ENCODE data around the gene LAMA1. TPM values are rescaled to one million over a fixed set of nuclear protein-coding genes. Genes with fewer than 3 reads are reported as not detected.

LAMA1 gene
- total RNA-seq, 4 donors from 2014 or later, result 2.2 to 11.3 (median 5.5) TPM

- DNase-seq (ENCODE audit: low spot score), result no peak
- no peak for ATAC-seq (ENCODE audit: low FRiP score)
- TF ChIP-seq CTCF (IDR thresholded peaks at IDR 0.05), result no peak
These were observed 140.7 kb downstream of the LAMA1 start for GRCh38 chr18:6976935-6977334.

DNA sequence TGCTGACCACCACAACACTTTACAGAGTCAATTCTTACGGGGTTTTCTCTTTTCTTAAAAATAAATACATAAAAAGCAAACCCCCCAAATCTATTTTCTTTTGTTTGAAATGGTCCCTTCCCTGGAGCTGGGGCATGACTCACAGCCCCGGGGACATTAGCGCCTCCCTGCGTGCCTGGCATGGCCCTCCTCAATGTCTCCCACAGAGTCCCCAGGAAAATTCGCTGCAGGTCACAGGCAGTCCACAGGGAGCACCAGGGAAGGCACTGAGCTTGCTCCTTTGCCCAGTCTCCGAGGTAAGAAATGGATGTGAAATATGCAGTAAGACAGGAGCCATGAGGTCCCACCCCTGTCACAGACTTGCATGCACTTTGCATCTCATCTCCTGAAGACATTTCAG, 142.5 kb downstream of the LAMA1 start:
- ATAC-seq (ENCODE audit: low FRiP score) (no peak), DNase-seq (ENCODE audit: low spot score) (no peak)

GRCh38 chr18:6971823-6972478, 145.6 kb downstream of the LAMA1 start:
- no peak for TF ChIP-seq CTCF (IDR thresholded peaks at IDR 0.05)

More for the DNA sequence above, 142.5 kb downstream of the LAMA1 start:
- no peak for TF ChIP-seq CTCF (IDR thresholded peaks at IDR 0.05)

DNA sequence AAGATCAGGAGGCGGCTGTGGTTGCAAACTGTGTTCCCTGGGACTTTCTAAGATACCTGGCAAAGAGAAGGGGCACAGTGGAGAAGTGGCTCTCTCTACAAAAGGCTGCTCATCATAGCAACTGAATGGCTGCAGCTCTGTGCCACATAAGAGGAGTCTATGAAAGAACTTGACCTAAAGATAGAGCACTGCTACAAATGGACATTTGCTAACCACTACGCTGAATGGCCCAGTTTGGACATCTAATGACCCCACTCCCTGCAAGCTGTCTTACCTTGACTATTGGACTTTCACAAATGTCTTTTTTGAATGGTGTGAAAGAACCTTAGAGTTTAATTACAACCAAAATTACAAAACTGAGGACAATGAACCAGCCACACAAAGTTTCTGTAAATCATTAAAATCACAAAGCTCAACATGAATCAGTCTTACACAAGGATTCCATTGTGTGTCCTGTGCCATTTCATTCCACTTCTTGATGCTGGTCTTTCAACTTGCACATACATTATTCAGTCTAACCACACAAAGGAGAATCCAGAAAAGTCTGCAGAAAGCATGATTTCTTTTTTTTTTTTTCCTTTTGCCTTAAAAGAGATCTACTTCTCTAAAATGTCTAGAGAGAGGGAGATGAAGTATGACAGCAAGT, 154.0 kb downstream of the LAMA1 start:
- DNase-seq (ENCODE audit: low spot score), result no peak
- TF ChIP-seq CTCF (IDR thresholded peaks at IDR 0.05), result no peak
- ATAC-seq (ENCODE audit: low FRiP score), result no peak

More at GRCh38 chr18:6971823-6972478, 145.6 kb downstream of the LAMA1 start:
- no peak for ATAC-seq (ENCODE audit: low FRiP score)
- DNase-seq (ENCODE audit: low spot score), result no peak

DNA sequence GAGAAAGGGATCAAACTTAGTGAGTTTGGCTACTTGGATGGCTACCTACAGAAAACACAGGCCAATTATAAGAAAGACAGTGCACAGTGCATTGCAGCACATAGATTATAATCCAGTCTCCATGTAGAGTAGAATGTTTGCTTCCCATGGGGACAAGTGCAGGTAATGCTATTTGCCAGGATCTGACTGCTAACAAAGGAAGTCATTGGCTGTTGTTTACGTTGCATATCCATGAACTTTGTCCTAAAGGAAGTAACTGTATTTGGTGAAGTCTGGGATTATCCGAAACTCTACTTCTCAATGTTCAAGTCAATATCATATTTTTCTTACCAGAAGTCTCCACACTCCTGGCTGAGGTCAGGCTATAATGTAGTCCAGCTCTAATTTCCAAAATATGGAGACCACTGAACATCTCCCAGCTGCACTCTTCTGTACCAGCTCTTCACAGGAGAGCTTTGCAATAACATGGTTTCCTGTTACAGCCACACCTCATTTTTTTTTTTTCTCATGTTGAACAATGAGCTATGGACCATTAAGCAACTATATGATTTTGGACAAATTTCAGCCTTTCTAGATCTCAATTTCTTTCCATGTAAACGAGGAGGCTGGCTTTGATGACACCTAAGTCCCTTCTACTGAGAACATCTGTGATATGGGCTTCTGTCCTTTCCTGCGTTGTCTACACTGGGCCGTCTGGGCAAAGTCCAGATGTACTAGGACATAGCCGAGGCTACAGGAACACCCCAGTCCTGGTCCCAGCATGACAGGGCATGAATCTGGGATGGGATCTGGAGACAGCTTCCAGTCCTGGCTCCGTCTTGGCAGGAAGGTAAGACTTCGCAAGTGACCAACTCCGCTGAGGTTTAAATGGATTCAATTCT, 154.8 kb downstream of the LAMA1 start:
- DNase-seq (ENCODE audit: low spot score) (no peak), ATAC-seq (ENCODE audit: low FRiP score) (no peak)
- no peak for TF ChIP-seq CTCF (IDR thresholded peaks at IDR 0.05)

GRCh38 chr18:6961331-6961730, 156.3 kb downstream of the LAMA1 start:
- no peak for ATAC-seq (ENCODE audit: low FRiP score)
- TF ChIP-seq CTCF (IDR thresholded peaks at IDR 0.05), result no peak
- no peak for DNase-seq (ENCODE audit: low spot score)

Measured in omental fat pad (tissue), 4 donors.